ENCODE measurements around the gene ROR2.

DNA sequence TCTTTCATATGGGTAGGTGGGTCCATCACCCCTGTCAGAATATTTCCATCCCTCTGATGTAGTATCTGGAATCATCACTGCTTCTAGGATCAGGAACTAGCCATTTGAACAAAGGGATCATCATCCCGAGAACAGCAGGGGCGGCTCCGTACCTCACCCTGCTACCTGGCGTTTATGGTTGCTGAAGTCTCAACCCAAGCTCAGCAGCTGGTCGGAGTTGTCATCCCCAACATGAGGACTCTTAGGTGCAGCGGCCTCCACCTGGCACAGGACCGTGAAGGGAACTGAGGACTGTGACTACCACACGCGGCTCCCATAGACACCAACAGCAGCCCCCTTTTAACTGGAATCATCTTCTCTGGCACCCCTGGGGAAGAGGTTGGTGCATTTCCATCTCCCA is 35.1 kb downstream of the ROR2 start:
- TF ChIP-seq, protein P1, sequence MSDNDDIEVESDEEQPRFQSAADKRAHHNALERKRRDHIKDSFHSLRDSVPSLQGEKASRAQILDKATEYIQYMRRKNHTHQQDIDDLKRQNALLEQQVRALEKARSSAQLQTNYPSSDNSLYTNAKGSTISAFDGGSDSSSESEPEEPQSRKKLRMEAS (IDR thresholded peaks at IDR 0.05; ENCODE audit: insufficient read depth, insufficient read length): no peak
- TF ChIP-seq POLR2AphosphoS5 (IDR thresholded peaks at IDR 0.05; ENCODE audit: insufficient read depth, low read depth, low read length) (no peak), POLR2A (IDR thresholded peaks at IDR 0.05; ENCODE audit: low read depth, low read length) (no peak), MYC (IDR thresholded peaks at IDR 0.05; ENCODE audit: low read depth, low read length) (no peak), FOS (IDR thresholded peaks at IDR 0.05; ENCODE audit: borderline replicate concordance, insufficient read depth, low read length) (no peak)
- TF ChIP-seq, protein P2, sequence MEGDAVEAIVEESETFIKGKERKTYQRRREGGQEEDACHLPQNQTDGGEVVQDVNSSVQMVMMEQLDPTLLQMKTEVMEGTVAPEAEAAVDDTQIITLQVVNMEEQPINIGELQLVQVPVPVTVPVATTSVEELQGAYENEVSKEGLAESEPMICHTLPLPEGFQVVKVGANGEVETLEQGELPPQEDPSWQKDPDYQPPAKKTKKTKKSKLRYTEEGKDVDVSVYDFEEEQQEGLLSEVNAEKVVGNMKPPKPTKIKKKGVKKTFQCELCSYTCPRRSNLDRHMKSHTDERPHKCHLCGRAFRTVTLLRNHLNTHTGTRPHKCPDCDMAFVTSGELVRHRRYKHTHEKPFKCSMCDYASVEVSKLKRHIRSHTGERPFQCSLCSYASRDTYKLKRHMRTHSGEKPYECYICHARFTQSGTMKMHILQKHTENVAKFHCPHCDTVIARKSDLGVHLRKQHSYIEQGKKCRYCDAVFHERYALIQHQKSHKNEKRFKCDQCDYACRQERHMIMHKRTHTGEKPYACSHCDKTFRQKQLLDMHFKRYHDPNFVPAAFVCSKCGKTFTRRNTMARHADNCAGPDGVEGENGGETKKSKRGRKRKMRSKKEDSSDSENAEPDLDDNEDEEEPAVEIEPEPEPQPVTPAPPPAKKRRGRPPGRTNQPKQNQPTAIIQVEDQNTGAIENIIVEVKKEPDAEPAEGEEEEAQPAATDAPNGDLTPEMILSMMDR (IDR thresholded peaks at IDR 0.05; ENCODE audit: extremely low read depth in 1 of 2, insufficient read depth in 1 of 2, low read depth in 1 of 2, low read length in 2 of 2): no peak

Data from endothelial cell of umbilical vein (primary cell).